NOMO-1 (cell line): ENCODE data around the gene PEDS1.
"Not testable (repeated sequence)": the region's sequence is repeated elsewhere in the genome, so short reads cannot be mapped to it uniquely, and the experiment has no call there.

Source experiments
- DNase-seq, 2 experiments: peaks; one replicate each; lab custom pipeline; 2025; ENCODE audit not compliant: unreplicated experiment in 2 of 2; lab: John Stamatoyannopoulos, UW

The PEDS1 gene

GRCh38 chr20:50153500-50154377, at the start of gene PEDS1:
Gene PEDS1 (minus strand): TSS chr20:50153723. CDS start chr20:50153637, 86 bp downstream.
- peak; percentile 77 to 94 for DNase-seq

- DNase-seq: no peak
Measured at GRCh38 chr20:50202677-50203076, 49.2 kb upstream of the PEDS1 start.

- DNase-seq: not testable (repeated sequence)
Measured at GRCh38 chr20:50201710-50202109, 48.2 kb upstream of the PEDS1 start.

GRCh38 chr20:50200482-50201104, 47.1 kb upstream of the PEDS1 start:
- DNase-seq: no peak

- DNase-seq: no peak
Measured at GRCh38 chr20:50199703-50200102, 46.2 kb upstream of the PEDS1 start.

GRCh38 chr20:50198716-50199115, 45.2 kb upstream of the PEDS1 start:
- no peak for DNase-seq

- no peak for DNase-seq
Measured at GRCh38 chr20:50198180-50198666, 44.7 kb upstream of the PEDS1 start.

GRCh38 chr20:50197463-50198179, 44.1 kb upstream of the PEDS1 start:
- no peak for DNase-seq

GRCh38 chr20:50196896-50197295, 43.4 kb upstream of the PEDS1 start:
- DNase-seq: no peak

- no peak for DNase-seq
Measured at GRCh38 chr20:50196248-50196647, 42.7 kb upstream of the PEDS1 start.

- no peak for DNase-seq
Measured at GRCh38 chr20:50195524-50196120, 42.1 kb upstream of the PEDS1 start.

GRCh38 chr20:50194831-50195523, 41.5 kb upstream of the PEDS1 start:
- no peak for DNase-seq

- DNase-seq: no peak
Measured at GRCh38 chr20:50194422-50194830, 40.9 kb upstream of the PEDS1 start.

- DNase-seq: no peak
Measured at GRCh38 chr20:50193836-50194421, 40.4 kb upstream of the PEDS1 start.

GRCh38 chr20:50193199-50193835, 39.8 kb upstream of the PEDS1 start:
- no peak for DNase-seq

- DNase-seq: peak; percentile 91
Measured at GRCh38 chr20:50192364-50193198, 39.1 kb upstream of the PEDS1 start.

GRCh38 chr20:50191544-50192363, 38.2 kb upstream of the PEDS1 start:
- peak in 1 of 2 experiments; percentile 75 for DNase-seq
